HG03460 (cell line): ENCODE measurements around the gene IL17RB.

Experiments used
- ATAC-seq: cut with Tn5 transposase; IDR thresholded peaks from one replicate; pipeline ENCODE4 v1.9.1; 2021; ENCODE audit not compliant: unreplicated experiment

IL17RB gene

DNA sequence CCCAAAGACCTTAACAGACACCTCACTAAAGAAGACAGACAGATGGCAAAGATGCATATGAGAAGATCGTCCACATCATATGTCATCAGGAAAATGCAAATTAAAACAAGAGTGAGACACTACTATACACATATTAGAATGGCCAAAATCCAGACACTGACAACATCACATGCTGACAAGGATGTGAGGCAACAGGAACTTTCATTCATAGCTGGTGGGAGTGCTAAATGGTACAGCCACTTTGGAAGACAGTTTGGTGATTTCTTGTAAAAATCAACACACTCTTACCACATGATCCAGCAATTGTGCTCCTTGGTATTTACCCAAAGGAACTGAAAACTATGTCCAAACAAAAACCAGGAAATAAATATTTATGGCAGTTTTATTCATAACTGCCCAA is 17.8 kb upstream of the IL17RB start:
- no peak for ATAC-seq

DNA sequence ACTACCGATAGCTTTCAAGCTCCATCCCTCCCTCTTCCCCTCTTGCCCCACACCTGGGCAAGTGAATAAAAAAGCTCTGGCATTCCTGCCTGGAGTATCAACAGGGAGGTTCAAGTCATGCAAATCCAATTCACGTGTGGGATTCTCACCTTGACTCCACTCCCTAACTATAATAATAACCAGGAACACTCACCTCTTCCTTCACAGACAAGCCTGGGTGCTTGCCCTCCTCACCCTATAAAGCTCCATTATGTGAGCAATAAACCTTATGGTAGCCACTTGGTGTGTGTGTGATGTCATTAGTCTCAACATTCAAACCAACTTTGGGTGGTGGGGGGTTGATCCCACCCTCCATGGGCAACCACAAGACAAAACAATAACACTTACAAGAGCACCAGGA is 16.8 kb upstream of the IL17RB start:
- ATAC-seq, result no peak

DNA sequence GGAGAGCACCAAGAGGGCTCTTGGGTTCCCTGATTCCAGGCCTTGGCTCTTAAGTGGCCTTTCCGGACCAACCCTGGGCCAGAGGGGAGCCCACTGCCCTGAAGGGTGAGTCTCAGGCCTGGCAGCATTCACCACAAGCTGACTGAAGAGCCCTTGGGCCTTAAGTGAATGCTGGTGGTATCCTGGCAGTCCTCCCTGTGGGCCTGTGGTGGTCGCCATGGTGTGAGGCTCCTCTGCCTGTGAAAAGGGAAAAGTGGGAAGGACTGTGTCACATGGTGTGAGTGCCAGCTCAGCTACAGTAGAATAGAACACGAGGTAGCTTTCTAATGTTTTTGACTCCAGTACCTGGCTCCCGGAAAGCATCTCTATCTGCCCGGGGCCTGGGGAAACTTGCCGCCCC is 15.4 kb upstream of the IL17RB start:
- no peak for ATAC-seq

DNA sequence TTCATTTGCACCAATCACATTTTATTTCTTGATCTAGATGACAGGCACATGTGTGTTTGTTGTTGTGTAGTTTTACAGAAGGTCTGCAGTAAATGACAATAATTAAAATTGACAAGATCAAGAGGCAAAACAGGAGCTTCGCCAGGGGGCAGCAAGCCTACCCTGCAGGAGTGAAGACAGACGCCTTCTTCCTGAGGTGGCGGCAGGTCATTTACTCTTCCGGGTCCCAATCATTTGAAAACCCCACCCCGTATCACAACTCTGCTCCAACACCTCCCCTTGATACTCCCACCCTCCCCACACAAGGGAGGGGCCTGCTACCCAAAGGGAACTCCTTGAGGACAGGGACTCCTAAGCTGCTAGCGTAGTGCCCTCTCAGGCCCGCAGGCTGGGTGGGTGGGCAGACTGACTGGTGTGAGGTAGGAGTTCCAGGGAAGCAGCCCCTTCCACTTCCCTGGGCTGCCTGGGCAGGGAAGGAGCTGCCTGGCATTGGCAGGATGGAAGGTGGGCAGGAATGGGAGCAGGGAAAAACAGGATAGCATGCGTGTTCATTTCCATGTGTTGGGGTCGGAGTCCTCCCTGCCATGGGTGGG is 13.2 kb upstream of the IL17RB start:
- ATAC-seq, result no peak

DNA sequence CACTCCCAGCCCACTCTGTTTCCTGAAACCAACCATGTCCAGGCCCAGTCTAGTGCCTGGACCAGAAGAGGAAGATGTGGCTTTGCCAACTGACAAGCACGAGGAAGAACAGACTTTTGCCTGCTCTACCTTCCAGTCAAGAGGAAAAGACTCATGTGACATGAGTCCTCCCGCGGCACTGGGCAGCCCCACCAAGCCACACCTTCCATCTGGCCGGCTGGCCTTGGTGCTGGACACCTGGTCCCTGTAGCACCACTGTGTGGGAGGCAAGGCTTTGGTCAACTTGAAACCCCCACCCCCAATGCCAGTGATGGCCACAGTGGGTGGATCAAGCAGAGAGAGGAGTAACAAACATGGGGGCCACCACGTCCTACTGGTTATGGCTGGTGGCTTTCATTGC is 12.7 kb upstream of the IL17RB start:
- ATAC-seq, result no peak

DNA sequence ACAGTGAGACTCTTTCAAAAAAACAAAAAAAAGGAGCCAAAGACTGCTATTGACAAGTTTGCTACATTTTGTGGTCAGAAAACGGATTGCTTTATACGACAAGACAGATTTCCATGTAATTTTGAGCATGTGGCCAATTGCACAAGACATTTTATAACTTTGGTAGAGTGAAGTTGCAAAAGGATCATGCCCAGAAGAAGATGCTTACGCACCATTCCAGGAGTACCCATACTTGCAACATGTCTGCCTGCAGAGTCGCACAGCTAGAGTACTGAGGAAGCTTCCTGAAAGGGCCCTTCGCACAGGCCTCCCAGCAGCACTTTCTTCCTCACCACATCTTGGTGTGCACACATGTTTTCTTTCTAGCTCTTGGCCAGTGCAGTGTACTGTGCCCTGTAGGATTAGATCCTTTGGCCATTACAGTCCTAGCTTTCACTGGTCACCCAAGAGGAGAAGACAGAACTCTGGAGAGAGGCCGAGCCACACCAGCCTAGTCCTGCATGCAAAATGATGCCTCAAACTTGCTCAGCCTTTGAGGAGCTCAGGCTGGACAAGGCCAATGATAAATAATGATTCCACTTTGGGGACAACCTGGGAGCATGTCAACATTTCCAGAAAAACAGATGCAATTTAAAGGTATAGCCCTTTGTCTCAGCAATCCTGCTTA is 11.8 kb upstream of the IL17RB start:
- ATAC-seq, result no peak

DNA sequence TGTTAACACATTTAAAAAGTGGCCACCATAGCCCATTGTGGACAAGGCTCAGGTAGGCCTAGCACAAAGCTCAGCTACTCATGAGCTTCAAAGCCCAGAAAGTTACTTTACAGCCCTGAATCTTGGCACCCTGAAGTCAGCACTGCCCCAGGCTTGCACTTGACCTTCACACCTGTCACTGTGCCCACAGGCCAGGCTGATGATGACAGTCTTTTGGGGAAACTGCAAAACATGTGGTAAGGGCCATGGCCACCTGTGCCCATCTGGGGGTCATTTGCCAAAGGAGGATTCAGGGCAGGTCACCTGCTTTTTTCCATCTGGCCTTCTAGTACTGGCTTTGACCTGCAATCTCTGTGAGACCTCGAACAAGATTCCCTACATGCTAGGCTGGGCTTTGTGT is 11.1 kb upstream of the IL17RB start:
- no peak for ATAC-seq

DNA sequence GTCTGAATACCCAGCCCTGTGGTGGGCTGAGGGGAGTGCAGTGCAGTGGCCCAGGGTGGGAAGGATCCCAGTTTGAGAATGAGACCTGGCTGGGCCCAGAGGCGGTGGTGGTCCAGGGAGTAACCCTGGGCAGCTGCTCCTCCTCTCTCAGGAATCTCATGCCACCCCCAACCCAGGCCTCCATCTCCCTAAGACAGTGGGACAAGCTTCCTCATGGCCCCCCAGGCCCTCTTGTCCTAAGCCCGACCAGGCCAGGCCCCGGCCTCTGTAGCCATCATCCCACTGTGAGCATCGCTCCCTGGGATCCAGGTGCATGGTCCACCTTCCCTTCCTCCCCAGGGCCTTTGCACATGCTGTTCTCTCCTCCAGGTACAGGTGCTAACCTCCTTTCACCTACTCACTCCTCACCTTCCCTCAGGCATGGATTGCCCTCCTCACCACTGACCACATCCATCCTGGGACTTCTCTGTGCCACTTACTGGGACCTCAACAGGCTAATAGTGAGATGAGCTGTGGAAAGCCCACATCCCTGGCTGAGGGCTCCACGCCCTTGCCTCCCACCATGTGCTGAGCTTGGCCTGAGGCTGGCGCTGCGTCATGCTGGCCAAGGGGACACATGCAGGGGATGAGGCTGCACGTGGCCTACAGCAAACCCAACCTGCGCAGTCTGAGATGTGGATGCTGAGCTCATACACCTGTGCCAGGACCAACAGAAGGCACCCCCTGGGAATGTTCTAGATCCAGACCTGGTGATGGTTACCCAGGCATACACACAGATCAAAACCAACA is 10.1 kb upstream of the IL17RB start:
- no peak for ATAC-seq

DNA sequence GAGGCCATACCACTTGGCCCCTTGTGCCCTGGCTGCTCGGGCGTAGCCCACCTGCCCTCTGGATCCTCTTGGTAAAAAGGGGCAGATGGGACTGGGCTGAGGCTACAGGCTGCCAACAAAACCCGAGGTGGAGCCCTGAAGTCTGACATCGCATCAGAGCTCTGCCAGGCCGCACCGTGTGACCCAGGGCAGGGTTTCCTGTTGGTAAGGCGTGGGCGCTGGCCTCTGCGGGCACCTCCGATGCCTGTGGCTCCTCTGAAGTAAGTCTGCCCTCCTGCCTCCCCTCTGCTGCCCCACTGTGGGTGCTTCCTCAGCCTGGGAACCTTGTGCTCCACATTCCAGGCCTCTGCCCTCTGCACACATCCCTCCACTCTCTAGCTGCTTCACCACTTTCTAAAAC is 9.0 kb upstream of the IL17RB start:
- ATAC-seq, result no peak

DNA sequence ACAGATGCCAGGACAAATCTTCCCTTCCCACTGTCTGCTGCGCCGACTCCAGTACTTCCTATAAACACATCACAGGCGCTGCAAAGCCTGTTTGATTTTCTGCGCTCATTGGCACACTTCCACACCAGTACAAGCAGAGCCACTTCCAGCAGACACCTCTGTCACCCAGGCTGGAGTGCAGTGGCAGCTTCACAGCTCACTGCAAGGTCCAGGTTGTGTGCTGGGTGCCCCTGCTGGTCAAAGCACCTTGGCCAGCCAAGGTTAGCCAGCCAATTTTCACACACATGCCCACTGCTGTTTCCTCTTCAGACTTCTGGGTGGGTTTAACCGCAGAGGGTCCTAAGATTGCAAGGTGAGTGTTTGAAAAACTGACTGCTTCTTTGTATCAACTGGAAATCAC is 5.1 kb upstream of the IL17RB start:
- no peak for ATAC-seq

DNA sequence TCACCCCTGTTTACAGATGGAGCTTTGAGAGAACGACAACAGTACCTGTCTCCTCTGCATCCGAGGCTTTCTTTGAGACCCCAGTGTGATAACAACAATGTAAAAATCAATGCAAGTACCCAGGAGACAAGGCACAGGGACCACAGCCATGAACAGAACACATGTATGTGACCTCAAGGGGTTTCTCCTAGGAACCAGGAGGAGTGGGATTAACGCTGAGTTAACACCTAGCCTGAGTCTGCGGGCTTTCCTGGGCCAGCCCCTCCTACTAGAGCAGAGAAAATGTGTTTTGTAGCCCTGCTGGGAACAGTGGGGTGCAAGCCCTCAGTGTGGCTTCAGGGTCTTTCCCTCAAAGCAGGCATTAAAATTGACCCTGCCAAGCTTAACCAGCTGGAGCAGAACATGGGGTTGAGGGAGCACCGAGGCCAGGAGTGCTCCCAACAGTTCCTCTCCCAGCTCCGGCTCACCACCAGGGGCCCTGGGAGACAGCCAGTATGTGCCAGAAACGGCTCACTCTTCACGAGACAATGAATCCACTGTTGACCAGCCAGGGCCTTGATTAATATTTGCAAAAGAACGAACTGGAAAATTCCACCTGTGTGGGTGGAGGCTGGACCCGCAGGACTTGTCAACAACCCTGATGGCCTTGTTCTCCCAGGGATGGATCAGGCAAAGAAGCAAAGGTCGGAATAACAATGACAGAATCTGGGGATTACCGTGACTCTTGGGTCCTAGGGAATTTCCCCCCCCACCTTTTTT is 3.8 kb upstream of the IL17RB start:
- ATAC-seq, result no peak

DNA sequence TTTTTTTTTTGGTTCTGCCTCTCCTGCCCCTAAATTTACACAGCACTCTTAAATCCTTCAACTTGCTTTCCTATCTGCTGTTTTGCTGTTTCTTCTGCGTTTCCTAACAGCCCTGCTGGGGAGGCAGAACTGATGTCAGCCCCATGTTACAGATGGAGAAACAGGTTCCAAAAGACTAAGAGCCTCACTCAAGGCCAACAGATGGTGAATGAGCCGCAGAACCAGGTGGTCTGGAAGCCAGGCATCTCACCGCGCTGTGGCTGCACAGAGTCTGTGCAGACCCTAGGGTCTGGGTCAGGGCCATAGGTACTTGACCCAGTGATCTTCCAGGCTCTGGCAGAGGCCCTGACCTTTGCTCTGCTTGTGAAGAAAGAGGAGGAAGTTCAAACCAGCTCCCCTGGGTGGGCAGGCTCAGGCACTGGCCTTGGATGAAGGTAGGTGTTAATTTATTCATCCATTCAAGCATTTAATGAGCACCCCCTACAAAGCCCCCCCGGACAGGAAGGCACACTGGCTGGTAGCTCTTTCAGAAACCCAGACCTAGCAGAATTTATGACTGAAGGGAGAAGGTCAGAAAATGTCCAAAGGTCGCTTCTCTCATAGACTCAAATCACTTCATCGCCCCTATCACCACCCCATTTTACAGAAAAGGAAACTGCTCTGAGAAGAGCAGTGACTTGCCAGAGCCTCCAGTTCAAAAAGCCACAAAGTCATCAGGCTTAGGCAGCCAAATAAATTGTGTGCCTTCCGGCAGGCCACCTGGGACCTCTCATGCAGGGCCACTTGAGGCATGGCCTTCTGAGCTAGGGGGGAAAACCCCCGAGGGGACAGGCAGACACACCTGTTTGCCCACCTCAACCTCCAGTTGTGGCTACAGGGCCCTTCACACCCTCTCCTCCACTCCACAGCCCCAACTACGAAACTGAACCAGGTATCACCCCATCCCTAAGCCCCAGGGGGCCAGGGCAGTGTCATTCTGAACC is 2.9 kb upstream of the IL17RB start:
- peak; percentile 46 for ATAC-seq

DNA sequence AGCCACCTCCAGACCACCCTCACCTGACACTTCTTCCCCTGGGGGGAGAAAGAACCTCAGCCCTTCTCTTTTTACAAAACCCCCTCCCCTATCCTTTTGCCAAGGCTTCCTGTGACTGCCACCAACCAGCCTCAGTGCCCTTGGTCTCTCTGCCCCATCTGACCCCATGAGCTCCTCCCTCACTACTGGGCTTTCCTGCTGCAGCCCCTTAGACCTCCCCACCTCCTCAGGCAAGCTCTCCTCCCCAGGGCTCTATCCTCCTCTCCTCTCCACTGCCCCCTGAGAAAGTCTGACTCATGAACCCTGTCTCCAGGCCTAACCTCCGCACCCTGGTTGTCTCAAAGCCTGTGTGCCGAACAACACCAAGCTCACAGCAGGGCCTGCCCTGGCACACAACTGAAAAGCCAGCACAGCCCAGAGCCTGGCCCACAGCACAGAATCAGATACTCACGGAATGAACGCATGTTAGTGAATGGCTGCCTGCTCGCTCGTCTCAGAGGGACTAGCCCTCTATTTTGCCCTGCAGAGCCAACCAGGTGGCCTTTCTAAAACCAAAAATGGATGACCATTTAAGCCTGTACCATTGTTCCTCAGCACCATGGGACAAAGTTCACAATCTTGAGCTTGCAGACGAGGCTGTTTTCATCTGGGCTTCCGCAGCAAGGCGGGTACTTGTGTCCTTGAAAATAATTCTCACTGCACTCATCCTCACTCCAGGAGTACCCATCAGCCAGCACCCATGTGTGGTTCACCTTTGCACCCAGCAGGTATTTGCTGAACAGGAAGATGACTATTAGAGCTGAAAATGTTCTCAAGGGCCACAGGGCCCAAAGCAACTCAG is 1.9 kb upstream of the IL17RB start:
- peak; percentile 4 for ATAC-seq

DNA sequence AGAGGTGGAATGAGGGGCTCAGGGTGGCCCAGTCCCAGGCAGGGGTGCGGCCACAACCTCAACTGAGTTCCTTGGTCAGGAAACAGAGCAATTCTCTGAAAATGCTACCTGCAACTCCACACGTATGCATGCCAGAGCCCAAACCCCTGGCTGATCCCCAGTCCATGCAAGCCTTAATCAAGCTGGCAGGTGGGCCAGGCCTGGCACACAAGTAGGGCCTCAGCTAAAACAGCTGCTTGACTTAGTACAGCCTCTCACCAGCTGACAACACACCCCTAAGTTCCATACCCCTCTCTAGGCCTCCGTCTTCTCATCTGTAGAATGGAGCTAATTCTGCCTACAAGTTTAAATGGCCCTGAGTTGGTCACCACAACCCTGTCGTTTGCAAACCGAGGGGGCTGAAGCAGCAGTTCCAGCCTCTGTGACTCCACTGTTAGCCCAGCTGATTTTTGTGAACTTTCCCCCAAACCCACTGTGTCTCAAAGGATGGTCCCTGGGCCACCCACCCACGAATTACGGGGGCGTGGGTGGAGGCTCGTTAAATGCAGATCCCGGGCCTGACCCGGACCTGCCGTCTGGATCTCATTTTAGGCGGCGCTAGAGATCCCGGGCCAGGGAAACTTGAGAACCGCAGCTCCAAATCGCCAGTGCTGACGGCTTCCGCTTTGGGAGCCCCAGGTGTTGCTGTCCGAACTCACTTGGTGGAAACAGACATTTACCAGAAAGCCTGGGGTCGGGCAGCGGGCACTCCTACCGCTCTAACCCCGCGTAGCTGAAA is 1.1 kb upstream of the IL17RB start:
- ATAC-seq, result peak; percentile 15

DNA sequence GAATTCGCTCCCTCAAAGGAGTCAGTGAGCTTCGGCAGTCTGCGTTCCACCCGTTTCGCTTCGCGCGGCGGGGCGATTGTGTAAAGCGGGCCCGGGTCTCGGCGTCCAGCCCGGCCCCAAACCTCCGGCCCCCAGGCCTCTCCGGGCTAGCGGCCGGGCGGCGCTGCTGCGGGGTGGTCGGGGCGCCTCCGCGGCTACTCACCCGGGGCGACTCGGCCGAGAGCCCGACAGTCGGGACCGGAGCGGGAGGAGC is 561 bp upstream of the IL17RB start:
- peak; percentile 1 for ATAC-seq

DNA sequence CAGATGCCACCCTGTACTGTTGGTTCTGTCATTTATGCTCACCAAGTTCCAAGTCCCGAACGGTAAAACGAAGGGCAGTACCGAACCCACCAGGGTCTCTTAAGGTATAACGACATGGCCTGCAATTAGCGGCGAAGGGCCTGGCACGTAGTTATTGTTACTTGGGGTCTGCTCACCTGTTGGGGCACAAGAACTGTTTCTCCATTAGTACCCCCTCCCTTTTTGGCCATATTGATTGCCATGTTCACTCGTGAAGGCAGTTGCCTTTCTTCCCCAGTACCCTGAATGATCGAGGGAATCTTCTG is 435 bp downstream of the IL17RB start:
- ATAC-seq, result no peak

DNA sequence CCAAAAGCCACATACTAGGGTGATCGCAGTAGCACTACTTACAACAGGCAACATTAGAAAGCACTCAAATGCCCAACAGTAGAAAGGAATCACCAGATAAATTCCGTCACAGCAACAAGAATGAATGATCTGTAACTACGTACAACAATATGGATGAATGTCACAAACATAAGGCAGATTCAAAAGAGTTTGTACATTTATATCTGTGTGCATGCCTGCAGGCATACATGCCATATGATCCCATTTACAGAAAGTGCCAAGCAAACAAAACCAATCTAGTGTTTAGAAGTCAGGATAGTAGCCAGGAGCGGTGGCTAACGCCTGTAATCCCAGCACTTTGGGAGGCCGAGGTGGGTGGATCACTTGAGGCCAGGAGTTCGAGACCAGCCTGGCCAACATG is 3.5 kb downstream of the IL17RB start:
- no peak for ATAC-seq

DNA sequence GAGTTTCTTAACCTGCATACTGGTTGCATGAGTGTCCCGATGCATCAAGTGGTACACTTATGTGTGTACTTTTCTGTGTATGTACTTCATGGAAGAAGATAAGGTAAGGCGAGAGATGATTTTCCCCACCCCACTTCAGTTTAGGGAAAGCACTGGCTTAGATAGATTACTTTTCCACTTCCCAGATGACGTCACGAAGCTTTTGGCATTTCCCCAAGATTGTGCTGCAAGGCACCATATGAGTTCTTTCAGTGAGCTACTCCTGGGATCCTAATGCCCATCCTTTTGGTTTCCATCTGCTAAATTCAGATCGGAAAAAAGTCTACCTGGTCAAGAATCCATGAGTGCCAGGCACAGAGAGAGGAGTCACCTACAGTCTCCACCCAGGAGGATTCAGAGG is 4.5 kb downstream of the IL17RB start:
- no peak for ATAC-seq

DNA sequence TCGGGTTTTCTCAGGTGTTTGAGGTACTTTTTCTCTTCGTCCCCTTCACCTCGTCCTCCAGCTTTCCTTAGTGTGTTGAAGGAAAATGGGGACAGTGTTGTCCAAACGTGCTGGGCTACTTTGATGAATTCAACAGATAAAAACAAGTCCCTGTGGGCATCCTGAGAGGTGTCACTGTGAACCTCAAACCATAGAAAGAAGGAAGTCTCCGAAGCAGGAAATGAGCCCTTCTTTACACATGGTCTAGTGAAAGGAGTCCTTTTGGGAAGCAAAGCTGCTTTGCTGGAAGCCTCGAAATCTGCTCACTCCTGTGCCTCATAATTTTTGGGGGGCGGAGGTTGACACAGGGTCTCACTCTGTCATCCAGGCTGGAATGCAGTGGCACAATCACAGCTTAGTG is 10.6 kb downstream of the IL17RB start:
- peak; percentile 68 for ATAC-seq
